ENCODE results near the gene GPR152. TPM values are rescaled to one million over a fixed set of nuclear protein-coding genes. Genes with fewer than 3 reads are reported as not detected.

Gene GPR152
- total RNA-seq, 1 experiment from 2014 or later = not detected

GRCh38 chr11:67484847-67485311 is 32.4 kb upstream of the GPR152 start:
- Histone ChIP-seq H3K4me1 (ENCODE audit: insufficient read depth, low read length) (no peaks in the 10 kb centered on the region; the same call in 1 of the 2 replicates), H4K8ac (replicated peaks; ENCODE audit: insufficient read length, low read depth, low read length) (no peak overlapping the region), H3K23me2 (ENCODE audit: insufficient read length, low read depth, low read length, poor library complexity, severe bottlenecking) (no peaks in the 10 kb centered on the region), H3K9ac (ENCODE audit: extremely low read depth, insufficient read length, low read length) (no peak overlapping the region), H3K18ac (ENCODE audit: insufficient read length, low read depth, low read length) (no peak overlapping the region), H2BK12ac (ENCODE audit: insufficient read length, low read depth, low read length) (no peak overlapping the region), H2AK5ac (ENCODE audit: insufficient read length, low read length) (no peak overlapping the region), H2BK120ac (ENCODE audit: low read depth, low read length, poor library complexity, severe bottlenecking) (no peak overlapping the region), H3K9me3 (ENCODE audit: control insufficient read depth, low read depth, low read length) (no peaks in the 10 kb centered on the region), H4K5ac (ENCODE audit: insufficient read length, low read depth, low read length) (no peak overlapping the region), H3K56ac (ENCODE audit: insufficient read length, low read depth, low read length) (no peak overlapping the region), H2BK5ac (ENCODE audit: insufficient read length, low read length) (no peak overlapping the region), H2BK20ac (ENCODE audit: low read depth, low read length, poor library complexity, severe bottlenecking) (no peak overlapping the region), H3K79me1 (ENCODE audit: insufficient read depth, low read depth, low read length, poor library complexity, severe bottlenecking) (no peaks in the 10 kb centered on the region), H3K27me3 (ENCODE audit: insufficient read depth, low read length) (no peaks in the 10 kb centered on the region; the same call in 1 of the 2 replicates), H3K27ac (ENCODE audit: insufficient read length, low read depth, low read length) (no peak overlapping the region), H3K4me2 (ENCODE audit: insufficient read depth, insufficient read length, low read length) (no peak overlapping the region), H3T11ph (ENCODE audit: low read length) (no peak overlapping the region), H3K23ac (ENCODE audit: insufficient read length, low read depth, low read length) (no peak overlapping the region), H4K20me1 (ENCODE audit: control insufficient read depth, insufficient read depth, insufficient read length) (no peaks in the 10 kb centered on the region), H3K79me2 (ENCODE audit: insufficient read depth, low read length) (no peaks in the 10 kb centered on the region), H2AFZ (ENCODE audit: low read length) (no peak overlapping the region), H4K91ac (ENCODE audit: insufficient read length, low read depth, low read length) (no peak overlapping the region), H3K4ac (ENCODE audit: low read depth, low read length) (no peak overlapping the region), H3K14ac (ENCODE audit: insufficient read depth, low read length) (no peak overlapping the region), H2BK15ac (ENCODE audit: low read depth, low read length) (no peak overlapping the region)
- no peak for DNase-seq
- Mint-ChIP-seq H3K4me3 (no peak overlapping the region), H3K9me3 (no peaks in the 10 kb centered on the region), H3K36me3 (ENCODE audit: insufficient read depth in 1 of 3, low read depth in 3 of 3) (peaks cover 9 to 16% (median 13%) of the 10 kb centered on the region in 3 experiments), H3K27ac (no peak overlapping the region), H3K27me3 (ENCODE audit: low read depth) (peaks cover 28% of the 10 kb centered on the region), H3K4me1 (peaks cover 19 to 25% of the 10 kb centered on the region in 2 experiments)
- no peak for TF ChIP-seq CTCF (conservative IDR thresholded peaks at IDR 0.05)
- WGBS (ENCODE audit: extremely low coverage, insufficient read length, low lambda C conversion rate) = no CpG with 5 or more reads among the region's 11 CpGs
